DMS114 treated with DMSO at 0.1 percent for 48 hours (cell line): ENCODE data around the gene ADAMTS15.

Experiments
- DNase-seq: peaks from one replicate; lab custom pipeline; 2025; ENCODE audit not compliant: unreplicated experiment; lab: John Stamatoyannopoulos, UW

ADAMTS15 gene

GRCh38 chr11:130478204-130478701 lies 29.8 kb downstream of the ADAMTS15 start:
- DNase-seq: no peak

- DNase-seq: no peak
Observed at GRCh38 chr11:130478881-130479280, 30.4 kb downstream of the ADAMTS15 start.

GRCh38 chr11:130480186-130480585 lies 31.7 kb downstream of the ADAMTS15 start:
- DNase-seq: no peak

- no peak for DNase-seq
Observed at GRCh38 chr11:130480711-130481140, 32.3 kb downstream of the ADAMTS15 start.

GRCh38 chr11:130483124-130483523 lies 34.7 kb downstream of the ADAMTS15 start:
- DNase-seq: no peak

GRCh38 chr11:130485983-130486382 lies 37.5 kb downstream of the ADAMTS15 start:
- DNase-seq: no peak

GRCh38 chr11:130486391-130486836 lies 38.0 kb downstream of the ADAMTS15 start:
- no peak for DNase-seq

GRCh38 chr11:130486987-130487923 lies 38.8 kb downstream of the ADAMTS15 start:
- DNase-seq: no peak

GRCh38 chr11:130487924-130488815 lies 39.7 kb downstream of the ADAMTS15 start:
- no peak for DNase-seq

GRCh38 chr11:130488848-130489584 lies 40.6 kb downstream of the ADAMTS15 start:
- no peak for DNase-seq

GRCh38 chr11:130489716-130490115 lies 41.3 kb downstream of the ADAMTS15 start:
- DNase-seq: no peak

- DNase-seq: no peak
Observed at GRCh38 chr11:130490682-130491449, 42.4 kb downstream of the ADAMTS15 start.

GRCh38 chr11:130498181-130498580 lies 49.7 kb downstream of the ADAMTS15 start:
- DNase-seq: no peak

GRCh38 chr11:130499828-130500227 lies 51.4 kb downstream of the ADAMTS15 start:
- DNase-seq: no peak

GRCh38 chr11:130504317-130504716 lies 55.9 kb downstream of the ADAMTS15 start:
- DNase-seq: no peak

GRCh38 chr11:130508913-130509312 lies 60.5 kb downstream of the ADAMTS15 start:
- DNase-seq: no peak

GRCh38 chr11:130509942-130510341 lies 61.5 kb downstream of the ADAMTS15 start:
- DNase-seq: no peak

- DNase-seq: no peak
Observed at GRCh38 chr11:130510407-130511006, 62.1 kb downstream of the ADAMTS15 start.

- no peak for DNase-seq
Observed at GRCh38 chr11:130511765-130512164, 63.3 kb downstream of the ADAMTS15 start.

- DNase-seq: no peak
Observed at GRCh38 chr11:130512662-130513061, 64.2 kb downstream of the ADAMTS15 start.
